ENCODE data around the gene UBE2U.

Gene UBE2U

GRCh38 chr1:64203420-64203819 lies at the start of gene UBE2U:
UBE2U (plus strand) TSS chr1:64203623; CDS start chr1:64204051, 428 bp downstream.
- H3K9ac ChIP-seq (ENCODE audit: low read depth, low read length) = no peak within 1 kb of the TSS
- H3K27me3 ChIP-seq (ENCODE audit: control insufficient read depth, insufficient read depth, low read length) = no peaks in the 10 kb centered on the region
- H3K27ac ChIP-seq (ENCODE audit: low read depth, low read length) = no peak within 1 kb of the TSS
- H3K36me3 ChIP-seq (ENCODE audit: control insufficient read depth, insufficient read depth, low read length) = no peaks in the 10 kb centered on the region
- H3K9me3 ChIP-seq (ENCODE audit: control insufficient read depth, insufficient read depth, low read length) = no peaks in the 10 kb centered on the region
- no peaks in the 10 kb centered on the region for H3K4me1 ChIP-seq (ENCODE audit: control insufficient read depth, insufficient read depth, low read length)
- no peak within 1 kb of the TSS for H3K4me3 ChIP-seq (ENCODE audit: low read depth, low read length)

GRCh38 chr1:64155278-64155677 lies 48.1 kb upstream of the UBE2U start:
- Histone ChIP-seq H3K36me3 (ENCODE audit: control insufficient read depth, insufficient read depth, low read length) (peaks cover 18% of the 10 kb centered on the region), H3K4me3 (ENCODE audit: low read depth, low read length) (no peak overlapping the region), H3K4me1 (ENCODE audit: control insufficient read depth, insufficient read depth, low read length) (peaks cover 7% of the 10 kb centered on the region; the same call in 1 of the 2 replicates), H3K27ac (ENCODE audit: low read depth, low read length) (peak overlapping the region; percentile 52), H3K9me3 (ENCODE audit: control insufficient read depth, insufficient read depth, low read length) (no peaks in the 10 kb centered on the region), H3K9ac (ENCODE audit: low read depth, low read length) (no peak overlapping the region), H3K27me3 (ENCODE audit: control insufficient read depth, insufficient read depth, low read length) (no peaks in the 10 kb centered on the region)

GRCh38 chr1:64161357-64161941 lies 42.0 kb upstream of the UBE2U start:
- Histone ChIP-seq H3K27ac (ENCODE audit: low read depth, low read length) (no peak overlapping the region), H3K36me3 (ENCODE audit: control insufficient read depth, insufficient read depth, low read length) (peaks cover 44% of the 10 kb centered on the region), H3K4me3 (ENCODE audit: low read depth, low read length) (no peak overlapping the region), H3K9ac (ENCODE audit: low read depth, low read length) (no peak overlapping the region), H3K27me3 (ENCODE audit: control insufficient read depth, insufficient read depth, low read length) (no peaks in the 10 kb centered on the region), H3K9me3 (ENCODE audit: control insufficient read depth, insufficient read depth, low read length) (no peaks in the 10 kb centered on the region), H3K4me1 (ENCODE audit: control insufficient read depth, insufficient read depth, low read length) (no peaks in the 10 kb centered on the region)

GRCh38 chr1:64162151-64162550 lies 41.3 kb upstream of the UBE2U start:
- Histone ChIP-seq H3K27me3 (ENCODE audit: control insufficient read depth, insufficient read depth, low read length) (no peaks in the 10 kb centered on the region), H3K36me3 (ENCODE audit: control insufficient read depth, insufficient read depth, low read length) (peaks cover 51% of the 10 kb centered on the region), H3K9ac (ENCODE audit: low read depth, low read length) (no peak overlapping the region), H3K4me3 (ENCODE audit: low read depth, low read length) (no peak overlapping the region), H3K27ac (ENCODE audit: low read depth, low read length) (no peak overlapping the region), H3K9me3 (ENCODE audit: control insufficient read depth, insufficient read depth, low read length) (no peaks in the 10 kb centered on the region), H3K4me1 (ENCODE audit: control insufficient read depth, insufficient read depth, low read length) (no peaks in the 10 kb centered on the region)

GRCh38 chr1:64162804-64163203 lies 40.6 kb upstream of the UBE2U start:
- H3K9ac ChIP-seq (ENCODE audit: low read depth, low read length) = no peak overlapping the region

GRCh38 chr1:64163431-64163830 lies 40.0 kb upstream of the UBE2U start:
- Histone ChIP-seq H3K9ac (ENCODE audit: low read depth, low read length) (no peak overlapping the region), H3K27ac (ENCODE audit: low read depth, low read length) (no peak overlapping the region), H3K9me3 (ENCODE audit: control insufficient read depth, insufficient read depth, low read length) (peaks cover under 1% of the 10 kb centered on the region; the same call in 1 of the 2 replicates), H3K4me3 (ENCODE audit: low read depth, low read length) (no peak overlapping the region), H3K36me3 (ENCODE audit: control insufficient read depth, insufficient read depth, low read length) (peaks cover 64% of the 10 kb centered on the region), H3K4me1 (ENCODE audit: control insufficient read depth, insufficient read depth, low read length) (no peaks in the 10 kb centered on the region), H3K27me3 (ENCODE audit: control insufficient read depth, insufficient read depth, low read length) (no peaks in the 10 kb centered on the region)

More at GRCh38 chr1:64162804-64163203, 40.6 kb upstream of the UBE2U start:
- Histone ChIP-seq H3K9me3 (ENCODE audit: control insufficient read depth, insufficient read depth, low read length) (no peaks in the 10 kb centered on the region; the same call in 1 of the 2 replicates), H3K27ac (ENCODE audit: low read depth, low read length) (no peak overlapping the region), H3K4me1 (ENCODE audit: control insufficient read depth, insufficient read depth, low read length) (no peaks in the 10 kb centered on the region), H3K36me3 (ENCODE audit: control insufficient read depth, insufficient read depth, low read length) (peaks cover 58% of the 10 kb centered on the region), H3K27me3 (ENCODE audit: control insufficient read depth, insufficient read depth, low read length) (no peaks in the 10 kb centered on the region), H3K4me3 (ENCODE audit: low read depth, low read length) (no peak overlapping the region)

- Histone ChIP-seq H3K4me1 (ENCODE audit: control insufficient read depth, insufficient read depth, low read length) (no peaks in the 10 kb centered on the region), H3K4me3 (ENCODE audit: low read depth, low read length) (no peak overlapping the region), H3K9ac (ENCODE audit: low read depth, low read length) (no peak overlapping the region), H3K36me3 (ENCODE audit: control insufficient read depth, insufficient read depth, low read length) (peaks cover 64% of the 10 kb centered on the region), H3K27ac (ENCODE audit: low read depth, low read length) (no peak overlapping the region), H3K27me3 (ENCODE audit: control insufficient read depth, insufficient read depth, low read length) (no peaks in the 10 kb centered on the region), H3K9me3 (ENCODE audit: control insufficient read depth, insufficient read depth, low read length) (peaks cover 6% of the 10 kb centered on the region; the same call in 1 of the 2 replicates)
These were observed 39.5 kb upstream of the UBE2U start for GRCh38 chr1:64163970-64164369.

- H3K4me3 ChIP-seq (ENCODE audit: low read depth, low read length) = no peak overlapping the region
- H3K27ac ChIP-seq (ENCODE audit: low read depth, low read length) = no peak overlapping the region
- peaks cover 10% of the 10 kb centered on the region for H3K9me3 ChIP-seq (ENCODE audit: control insufficient read depth, insufficient read depth, low read length)
- H3K36me3 ChIP-seq (ENCODE audit: control insufficient read depth, insufficient read depth, low read length) = peaks cover 40% of the 10 kb centered on the region
- no peak overlapping the region for H3K9ac ChIP-seq (ENCODE audit: low read depth, low read length)
- H3K4me1 ChIP-seq (ENCODE audit: control insufficient read depth, insufficient read depth, low read length) = no peaks in the 10 kb centered on the region
- H3K27me3 ChIP-seq (ENCODE audit: control insufficient read depth, insufficient read depth, low read length) = no peaks in the 10 kb centered on the region
These were observed 36.8 kb upstream of the UBE2U start for GRCh38 chr1:64166629-64167028.

- no peaks in the 10 kb centered on the region for H3K4me1 ChIP-seq (ENCODE audit: control insufficient read depth, insufficient read depth, low read length)
- H3K27ac ChIP-seq (ENCODE audit: low read depth, low read length) = no peak overlapping the region
- H3K36me3 ChIP-seq (ENCODE audit: control insufficient read depth, insufficient read depth, low read length) = peaks cover 36% of the 10 kb centered on the region
- no peaks in the 10 kb centered on the region for H3K27me3 ChIP-seq (ENCODE audit: control insufficient read depth, insufficient read depth, low read length)
- H3K9me3 ChIP-seq (ENCODE audit: control insufficient read depth, insufficient read depth, low read length) = peaks cover 10% of the 10 kb centered on the region
- H3K4me3 ChIP-seq (ENCODE audit: low read depth, low read length) = no peak overlapping the region
- no peak overlapping the region for H3K9ac ChIP-seq (ENCODE audit: low read depth, low read length)
These were observed 36.2 kb upstream of the UBE2U start for GRCh38 chr1:64167176-64167575.

- peaks cover 10% of the 10 kb centered on the region for H3K9me3 ChIP-seq (ENCODE audit: control insufficient read depth, insufficient read depth, low read length)
- peak overlapping the region; percentile 34 for H3K27ac ChIP-seq (ENCODE audit: low read depth, low read length)
- 0 out of 2 replicates have a peak, but pooled peaks cover 6% of the 10 kb centered on the region for H3K4me1 ChIP-seq (ENCODE audit: control insufficient read depth, insufficient read depth, low read length)
- H3K4me3 ChIP-seq (ENCODE audit: low read depth, low read length) = no peak overlapping the region
- peaks cover 34% of the 10 kb centered on the region for H3K36me3 ChIP-seq (ENCODE audit: control insufficient read depth, insufficient read depth, low read length)
- H3K9ac ChIP-seq (ENCODE audit: low read depth, low read length) = no peak overlapping the region
- H3K27me3 ChIP-seq (ENCODE audit: control insufficient read depth, insufficient read depth, low read length) = no peaks in the 10 kb centered on the region
These were observed 32.2 kb upstream of the UBE2U start for GRCh38 chr1:64171246-64171645.

GRCh38 chr1:64171797-64172281 lies 31.6 kb upstream of the UBE2U start:
- Histone ChIP-seq H3K9ac (ENCODE audit: low read depth, low read length) (no peak overlapping the region), H3K9me3 (ENCODE audit: control insufficient read depth, insufficient read depth, low read length) (peaks cover 10% of the 10 kb centered on the region), H3K27ac (ENCODE audit: low read depth, low read length) (peak overlapping the region; percentile 34), H3K27me3 (ENCODE audit: control insufficient read depth, insufficient read depth, low read length) (no peaks in the 10 kb centered on the region), H3K4me1 (ENCODE audit: control insufficient read depth, insufficient read depth, low read length) (0 out of 2 replicates have a peak, but pooled peaks cover 6% of the 10 kb centered on the region), H3K36me3 (ENCODE audit: control insufficient read depth, insufficient read depth, low read length) (peaks cover 33% of the 10 kb centered on the region), H3K4me3 (ENCODE audit: low read depth, low read length) (no peak overlapping the region)

Data from HUES48 (cell line).